Loucy (cell line): ENCODE data around the gene RAPGEF5.

Experiments used
- H2AFZ ChIP-seq: fragments of 200-600 bp; sonication (generic); 2 replicates; pipeline ENCODE4 v1.6.0; 2016; ENCODE audit warnings: antibody characterized with exemption, mild to moderate bottlenecking, low read length, moderate library complexity
- H3F3A ChIP-seq: fragments of 200-600 bp; 2 replicates; pipeline ENCODE4 v1.6.0; 2016; ENCODE audit warnings: antibody characterized with exemption, low read depth, mild to moderate bottlenecking
- H3K27me3 ChIP-seq: fragments of 200-600 bp; sonication (generic); 2 replicates; pipeline ENCODE4 v1.6.1; 2014; ENCODE audit warnings: low read length, mild to moderate bottlenecking; ENCODE audit not compliant: insufficient read depth, poor library complexity, severe bottlenecking
- H3K36me3 ChIP-seq: fragments of 200-600 bp; sonication (generic); 2 replicates; pipeline ENCODE4 v1.6.1; 2016; ENCODE audit warnings: low read length; ENCODE audit not compliant: insufficient read depth
- H3K4me1 ChIP-seq: fragments of 200-600 bp; sonication (generic); 2 replicates; pipeline ENCODE4 v1.5.1; 2014; ENCODE audit warnings: low read length, mild to moderate bottlenecking; ENCODE audit not compliant: insufficient read depth, poor library complexity, severe bottlenecking
- H3K4me2 ChIP-seq: fragments of 200-600 bp; sonication (generic); 2 replicates; pipeline ENCODE4 v1.6.0; 2014; ENCODE audit warnings: antibody characterized with exemption, low read length, low read depth, mild to moderate bottlenecking; ENCODE audit not compliant: poor library complexity, severe bottlenecking
- H3K4me3 ChIP-seq: fragments of 200-600 bp; sonication (generic); 2 replicates; pipeline ENCODE4 v1.5.1; 2014; ENCODE audit warnings: low read length, mild to moderate bottlenecking, mixed read lengths; ENCODE audit not compliant: poor library complexity, severe bottlenecking
- H3K79me2 ChIP-seq: fragments of 200-600 bp; sonication (generic); 2 replicates; pipeline ENCODE4 v1.6.1; 2014; ENCODE audit warnings: low read length; ENCODE audit not compliant: insufficient read depth
- H3K9ac ChIP-seq: fragments of 200-600 bp; sonication (generic); 2 replicates; pipeline ENCODE4 v1.6.0; 2014; ENCODE audit warnings: mild to moderate bottlenecking, low read depth, low read length, moderate library complexity; ENCODE audit not compliant: poor library complexity, severe bottlenecking
- H3K9me2 ChIP-seq: fragments of 200-600 bp; sonication (generic); replicated peaks from 2 replicates; pipeline ENCODE4 v1.6.1; 2016; ENCODE audit warnings: low read depth, low read length, mixed read lengths
- H3K9me3 ChIP-seq: fragments of 200-600 bp; sonication (generic); 2 replicates; pipeline ENCODE4 v1.6.1; 2014; ENCODE audit warnings: mild to moderate bottlenecking, antibody characterized with exemption, low read length, low read depth; ENCODE audit not compliant: insufficient read depth
- H4K20me1 ChIP-seq: fragments of 200-600 bp; sonication (generic); 2 replicates; pipeline ENCODE4 v1.6.0; 2014; ENCODE audit warnings: antibody characterized with exemption, low read length, mild to moderate bottlenecking; ENCODE audit not compliant: insufficient read depth, poor library complexity, severe bottlenecking
- EZH2phosphoT487 ChIP-seq: fragments of 200-600 bp; IDR thresholded peaks from 2 replicates; pipeline ENCODE4 v1.6.1; 2018; ENCODE audit warnings: antibody characterized with exemption, mild to moderate bottlenecking, moderate library complexity, borderline replicate concordance
- TF ChIP-seq, protein P1 (sequence below): fragments of 200-600 bp; sonication (generic); conservative IDR thresholded peaks from 2 replicates; pipeline ENCODE4 v1.5.1; 2014; ENCODE audit warnings: mild to moderate bottlenecking, antibody characterized with exemption, low read length

Gene RAPGEF5

DNA sequence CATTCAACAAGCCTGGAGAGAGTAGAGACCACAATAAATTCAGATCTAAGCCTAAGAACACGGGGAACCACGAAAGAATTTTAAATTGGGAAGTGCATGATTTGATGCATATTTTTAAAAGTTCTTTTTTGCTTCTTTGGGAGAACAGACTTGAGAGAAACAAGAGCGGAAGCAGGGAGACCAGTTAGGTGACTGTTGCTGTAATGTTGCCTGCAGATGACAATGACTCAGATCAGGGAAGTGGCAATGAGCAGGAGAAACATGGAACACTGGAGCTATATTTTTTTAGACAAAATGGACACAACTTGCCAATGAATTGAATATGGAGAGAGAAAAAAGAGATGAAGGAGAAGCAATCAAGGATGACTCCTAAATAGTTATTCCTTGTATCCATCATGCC lies 125.1 kb downstream of the RAPGEF5 start:
- Histone ChIP-seq H3K4me1 (no peaks in the 10 kb centered on the region), H3K27me3 (no peaks in the 10 kb centered on the region), H3K36me3 (no peaks in the 10 kb centered on the region), H4K20me1 (no peaks in the 10 kb centered on the region), H3K9ac (no peak overlapping the region), H2AFZ (no peak overlapping the region), H3K4me2 (no peak overlapping the region), H3K4me3 (no peak overlapping the region), H3K9me2 (no peaks in the 10 kb centered on the region), H3K9me3 (no peaks in the 10 kb centered on the region), H3F3A (no peaks in the 10 kb centered on the region), H3K79me2 (no peaks in the 10 kb centered on the region)
- TF ChIP-seq, protein P1, sequence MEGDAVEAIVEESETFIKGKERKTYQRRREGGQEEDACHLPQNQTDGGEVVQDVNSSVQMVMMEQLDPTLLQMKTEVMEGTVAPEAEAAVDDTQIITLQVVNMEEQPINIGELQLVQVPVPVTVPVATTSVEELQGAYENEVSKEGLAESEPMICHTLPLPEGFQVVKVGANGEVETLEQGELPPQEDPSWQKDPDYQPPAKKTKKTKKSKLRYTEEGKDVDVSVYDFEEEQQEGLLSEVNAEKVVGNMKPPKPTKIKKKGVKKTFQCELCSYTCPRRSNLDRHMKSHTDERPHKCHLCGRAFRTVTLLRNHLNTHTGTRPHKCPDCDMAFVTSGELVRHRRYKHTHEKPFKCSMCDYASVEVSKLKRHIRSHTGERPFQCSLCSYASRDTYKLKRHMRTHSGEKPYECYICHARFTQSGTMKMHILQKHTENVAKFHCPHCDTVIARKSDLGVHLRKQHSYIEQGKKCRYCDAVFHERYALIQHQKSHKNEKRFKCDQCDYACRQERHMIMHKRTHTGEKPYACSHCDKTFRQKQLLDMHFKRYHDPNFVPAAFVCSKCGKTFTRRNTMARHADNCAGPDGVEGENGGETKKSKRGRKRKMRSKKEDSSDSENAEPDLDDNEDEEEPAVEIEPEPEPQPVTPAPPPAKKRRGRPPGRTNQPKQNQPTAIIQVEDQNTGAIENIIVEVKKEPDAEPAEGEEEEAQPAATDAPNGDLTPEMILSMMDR, result no peak
- TF ChIP-seq EZH2phosphoT487, result no peak

- Histone ChIP-seq H3F3A (no peaks in the 10 kb centered on the region), H2AFZ (no peak overlapping the region), H3K79me2 (no peaks in the 10 kb centered on the region), H3K4me2 (no peak overlapping the region), H4K20me1 (no peaks in the 10 kb centered on the region), H3K4me3 (no peak overlapping the region), H3K9ac (no peak overlapping the region), H3K36me3 (no peaks in the 10 kb centered on the region), H3K9me2 (no peaks in the 10 kb centered on the region), H3K9me3 (no peaks in the 10 kb centered on the region), H3K27me3 (no peaks in the 10 kb centered on the region), H3K4me1 (no peaks in the 10 kb centered on the region)
- TF ChIP-seq, protein P1, result no peak
- TF ChIP-seq EZH2phosphoT487, result no peak
These were observed 125.8 kb downstream of the RAPGEF5 start for GRCh38 chr7:22231141-22231540.

DNA sequence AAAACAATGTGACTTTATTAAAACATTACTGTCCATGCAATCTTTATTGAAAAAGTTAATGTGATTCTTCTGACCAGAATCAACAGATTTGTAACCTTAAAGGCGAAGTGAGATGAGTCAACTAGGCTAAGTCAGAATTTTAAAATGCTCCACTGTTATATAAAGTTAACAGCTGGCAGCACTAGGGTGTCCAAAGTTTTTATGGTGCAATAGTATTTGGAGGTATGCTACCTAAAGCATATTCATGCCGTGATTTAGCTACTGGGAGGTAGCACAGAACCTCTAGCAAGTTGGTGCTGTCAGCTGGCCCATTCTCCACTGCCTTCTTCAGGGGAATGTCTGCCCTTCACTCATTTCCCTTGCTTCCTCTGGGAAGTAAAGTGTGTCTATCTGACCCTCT lies 126.7 kb downstream of the RAPGEF5 start:
- H3K4me1 ChIP-seq, result no peaks in the 10 kb centered on the region
- no peak overlapping the region for H2AFZ ChIP-seq
- H3K9me3 ChIP-seq, result no peaks in the 10 kb centered on the region
- no peaks in the 10 kb centered on the region for H3K79me2 ChIP-seq
- TF ChIP-seq EZH2phosphoT487, result no peak
- TF ChIP-seq, protein P1, result no peak
- no peak overlapping the region for H3K9ac ChIP-seq
- H4K20me1 ChIP-seq, result no peaks in the 10 kb centered on the region
- H3K36me3 ChIP-seq, result no peaks in the 10 kb centered on the region
- H3F3A ChIP-seq, result no peaks in the 10 kb centered on the region
- no peaks in the 10 kb centered on the region for H3K27me3 ChIP-seq
- no peak overlapping the region for H3K4me3 ChIP-seq
- no peak overlapping the region for H3K4me2 ChIP-seq
- no peaks in the 10 kb centered on the region for H3K9me2 ChIP-seq
